KMS-11 (cell line): ENCODE results near the gene DNAJB12.

Experiments used
- H2AFZ ChIP-seq: fragments of 200-600 bp; sonication (generic); 2 replicates; pipeline ENCODE4 v1.6.1; 2016; ENCODE audit warnings: antibody characterized with exemption, mixed run types, low read depth
- H3K27ac ChIP-seq: fragments of 200-600 bp; sonication (generic); 2 replicates; pipeline ENCODE4 v1.6.1; 2016; ENCODE audit warnings: mild to moderate bottlenecking, mixed run types
- H3K27me3 ChIP-seq: fragments of 200-600 bp; sonication (generic); 2 replicates; pipeline ENCODE4 v1.6.1; 2017; ENCODE audit warnings: mild to moderate bottlenecking, low read depth, mixed run types, moderate library complexity; ENCODE audit not compliant: insufficient read depth
- H3K36me3 ChIP-seq: fragments of 200-600 bp; sonication (generic); 2 replicates; pipeline ENCODE4 v1.6.1; 2017; ENCODE audit warnings: mild to moderate bottlenecking, mixed run types; ENCODE audit not compliant: insufficient read depth
- H3K4me1 ChIP-seq: fragments of 200-600 bp; sonication (generic); 2 replicates; pipeline ENCODE4 v1.6.1; 2016; ENCODE audit warnings: mild to moderate bottlenecking, low read depth, mixed run types; ENCODE audit not compliant: poor library complexity, severe bottlenecking
- H3K4me2 ChIP-seq: fragments of 200-600 bp; sonication (generic); 2 replicates; pipeline ENCODE4 v1.7.0; 2016; ENCODE audit warnings: mild to moderate bottlenecking, mixed run types
- H3K4me3 ChIP-seq: fragments of 200-600 bp; sonication (generic); IDR thresholded peaks from 2 replicates; pipeline ENCODE4 v1.6.1; 2017; ENCODE audit warnings: low read depth, low read length, mixed read lengths; ENCODE audit not compliant: insufficient read depth
- H3K79me2 ChIP-seq: fragments of 200-600 bp; sonication (generic); 2 replicates; pipeline ENCODE4 v1.6.1; 2016; ENCODE audit warnings: low read depth, mixed run types; ENCODE audit not compliant: insufficient read depth
- H3K9ac ChIP-seq: fragments of 200-600 bp; sonication (generic); 2 replicates; pipeline ENCODE4 v1.6.1; 2016; ENCODE audit warnings: mild to moderate bottlenecking, mixed run types
- H4K20me1 ChIP-seq: fragments of 200-600 bp; sonication (generic); 2 replicates; pipeline ENCODE4 v1.6.1; 2016; ENCODE audit warnings: mild to moderate bottlenecking, mixed run types; ENCODE audit not compliant: insufficient read depth
- CTCF ChIP-seq: fragments of 200-600 bp; sonication (generic); conservative IDR thresholded peaks from 2 replicates; pipeline ENCODE4 v1.6.1; 2017; ENCODE audit warnings: low read depth, mild to moderate bottlenecking, antibody characterized with exemption, low read length, moderate library complexity, mixed read lengths

DNAJB12 gene

GRCh38 chr10:72367301-72367960 is 12.7 kb upstream of the DNAJB12 start:
- no peak overlapping the region for H3K4me3 ChIP-seq
- H3K4me2 ChIP-seq: no peak overlapping the region
- TF ChIP-seq CTCF: no peak
- no peak overlapping the region for H3K27ac ChIP-seq
- no peaks in the 10 kb centered on the region for H3K36me3 ChIP-seq
- H3K79me2 ChIP-seq: no peaks in the 10 kb centered on the region
- no peaks in the 10 kb centered on the region for H3K27me3 ChIP-seq
- H4K20me1 ChIP-seq: no peaks in the 10 kb centered on the region
- H2AFZ ChIP-seq: no peak overlapping the region
- H3K9ac ChIP-seq: no peak overlapping the region
- peaks cover 21% of the 10 kb centered on the region for H3K4me1 ChIP-seq

GRCh38 chr10:72365106-72365895 is 10.6 kb upstream of the DNAJB12 start:
- H3K36me3 ChIP-seq: no peaks in the 10 kb centered on the region
- H3K79me2 ChIP-seq: no peaks in the 10 kb centered on the region
- no peaks in the 10 kb centered on the region for H4K20me1 ChIP-seq
- H3K4me1 ChIP-seq: peaks cover 15% of the 10 kb centered on the region
- no peak for TF ChIP-seq CTCF
- H3K9ac ChIP-seq: no peak overlapping the region
- no peak overlapping the region for H3K27ac ChIP-seq
- H3K4me2 ChIP-seq: no peak overlapping the region; the same call in 1 of the 2 replicates
- no peaks in the 10 kb centered on the region; the same call in 1 of the 2 replicates for H3K27me3 ChIP-seq
- H2AFZ ChIP-seq: peak overlapping the region; percentile 77
- no peak overlapping the region for H3K4me3 ChIP-seq

- H3K36me3 ChIP-seq: no peaks in the 10 kb centered on the region
- H3K79me2 ChIP-seq: no peaks in the 10 kb centered on the region
- peak; percentile 87 for TF ChIP-seq CTCF
- H3K9ac ChIP-seq: no peak overlapping the region
- peak overlapping the region; percentile 53 for H3K4me2 ChIP-seq
- H3K27ac ChIP-seq: no peak overlapping the region
- no peak overlapping the region for H3K4me3 ChIP-seq
- H3K27me3 ChIP-seq: no peaks in the 10 kb centered on the region; the same call in 1 of the 2 replicates
- H3K4me1 ChIP-seq: peaks cover 11% of the 10 kb centered on the region
- H2AFZ ChIP-seq: peak overlapping the region; percentile 77
- no peaks in the 10 kb centered on the region for H4K20me1 ChIP-seq
Observed at GRCh38 chr10:72364239-72364777, 9.6 kb upstream of the DNAJB12 start.

DNA sequence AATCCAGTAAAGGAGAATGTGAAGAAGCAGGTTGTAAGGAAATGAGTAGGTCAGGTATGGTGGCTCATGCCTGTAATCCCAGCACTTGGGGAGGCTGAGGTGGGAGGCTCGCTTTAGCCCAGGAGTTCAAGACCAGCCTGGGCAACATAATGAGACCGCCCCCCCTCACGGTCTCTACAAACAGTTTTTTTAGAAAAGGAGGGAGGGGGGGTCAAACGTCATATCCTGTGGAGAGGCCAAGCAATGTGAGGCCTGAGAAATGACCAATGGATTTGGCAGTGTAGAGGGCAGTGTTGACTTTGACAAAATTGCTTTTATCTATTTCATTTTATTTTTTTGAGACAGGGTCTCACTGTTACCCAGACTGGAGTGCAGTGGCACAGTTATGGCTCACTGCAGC is 2.3 kb upstream of the DNAJB12 start:
- TF ChIP-seq CTCF: no peak

More for the DNA sequence above, 2.3 kb upstream of the DNAJB12 start:
- H3K4me1 ChIP-seq: peaks cover 6% of the 10 kb centered on the region
- H4K20me1 ChIP-seq: no peaks in the 10 kb centered on the region
- no peak overlapping the region for H3K27ac ChIP-seq
- H3K4me3 ChIP-seq: no peak overlapping the region
- H3K36me3 ChIP-seq: no peaks in the 10 kb centered on the region
- no peak overlapping the region for H2AFZ ChIP-seq
- no peaks in the 10 kb centered on the region; the same call in 1 of the 2 replicates for H3K27me3 ChIP-seq
- H3K79me2 ChIP-seq: peaks cover 11% of the 10 kb centered on the region; the same call in 1 of the 2 replicates
- no peak overlapping the region for H3K4me2 ChIP-seq
- H3K9ac ChIP-seq: no peak overlapping the region
